BJ (cell line): ENCODE data around the gene PAXX. TPM values are rescaled to one million over a fixed set of nuclear protein-coding genes. Genes with fewer than 3 reads are reported as not detected.

Experiments used
- CTCF ChIA-PET: fragments of 350-600 bp; formaldehyde crosslinking; extraction: SDS; loops from one replicate; lab custom pipeline; 2021; ENCODE audit warnings: antibody characterized with exemption, inconsistent platforms; lab: Yijun Ruan, JAX
- POLR2A ChIA-PET: fragments of 300-600 bp; sonication (Branson Sonifier 250); formaldehyde crosslinking; extraction: SDS; loops from one replicate; lab custom pipeline; 2021; ENCODE audit warnings: antibody characterized with exemption; lab: Charles Lee
- DNase-seq: peaks from one replicate; pipeline ENCODE4 v3.0.0-alpha.2; 2011; ENCODE audit warnings: low read depth
- H3K27me3 ChIP-seq: 2 replicates; pipeline ENCODE4 v1.6.0; 2011; ENCODE audit warnings: low read length; ENCODE audit not compliant: control insufficient read depth, insufficient read depth
- H3K36me3 ChIP-seq: 2 replicates; pipeline ENCODE4 v1.5.1; 2011; ENCODE audit warnings: low read length; ENCODE audit not compliant: control insufficient read depth, insufficient read depth
- H3K4me3 ChIP-seq: 2 replicates; pipeline ENCODE4 v1.5.1; 2011; ENCODE audit warnings: low read depth, mild to moderate bottlenecking, control low read depth, low read length
- CTCF ChIP-seq: IDR thresholded peaks from 2 replicates; pipeline ENCODE4 v1.5.1; 2011; ENCODE audit warnings: low read depth, mild to moderate bottlenecking, control low read depth, inconsistent platforms, low read length, moderate library complexity; ENCODE audit not compliant: insufficient read depth
- polyA plus RNA-seq: library from polyadenylated mRNA; depleted of rRNA; stranded (reverse); fragments of >200 nt; gene quantifications from 2 replicates; pipeline ENCODE4 v1.2.3, GENCODE V29; 2011; rRNA removed

PAXX gene
- polyA plus RNA-seq, 1 experiment: 11.8 TPM

GRCh38 chr9:137042751-137043727 lies 50.8 kb downstream of the PAXX start:
- H3K4me3 ChIP-seq: no peak overlapping the region
- CTCF ChIA-PET: interaction anchor here (2.0 to 3.0 kb wide), 3 partner anchors 8 to 21 kb away, joined by 7 to 21 read pairs (median 14); partner anchors contain the start of gene ABCA2
- no peak for TF ChIP-seq CTCF
- peaks cover 16% of the 10 kb centered on the region for H3K36me3 ChIP-seq
- H3K27me3 ChIP-seq: peaks cover 2% of the 10 kb centered on the region; the same call in 1 of the 2 replicates
- no peak for DNase-seq
- POLR2A ChIA-PET: no interaction called here

Other genes with a start within 250 kb of the PAXX start
- gene LCN10, start 249.5 kb upstream of the PAXX start, polyA plus RNA-seq: not detected in 2 replicates
- not detected in 2 replicates for gene LCN6, start 243.9 kb upstream of the PAXX start, polyA plus RNA-seq
- gene LCN8, start 234.2 kb upstream of the PAXX start, polyA plus RNA-seq: not detected in 2 replicates
- gene LCN15, start 227.9 kb upstream of the PAXX start, polyA plus RNA-seq: not detected in 2 replicates
- 51.5 and 62.5 TPM in 2 replicates for gene TMEM141, start 201.1 kb upstream of the PAXX start, polyA plus RNA-seq
- gene CCDC183, start 196.1 kb upstream of the PAXX start, polyA plus RNA-seq: 0.20 and 0.33 TPM in 2 replicates
- gene RABL6, start 184.5 kb upstream of the PAXX start, polyA plus RNA-seq: 36.7 and 60.2 TPM in 2 replicates
- gene AJM1, start 149.9 kb upstream of the PAXX start, polyA plus RNA-seq: 0.86 and 1.0 TPM in 2 replicates
- 116 and 233 TPM in 2 replicates for gene PHPT1, start 143.0 kb upstream of the PAXX start, polyA plus RNA-seq
- 0.86 and 1.6 TPM in 2 replicates for gene MAMDC4, start 140.1 kb upstream of the PAXX start, polyA plus RNA-seq
- gene EDF1, start 126.1 kb upstream of the PAXX start, polyA plus RNA-seq: 513 and 672 TPM in 2 replicates
- gene TRAF2, start 105.9 kb upstream of the PAXX start, polyA plus RNA-seq: 9.6 and 13.6 TPM in 2 replicates
- 46.9 and 71.9 TPM in 2 replicates for gene FBXW5, start 47.7 kb upstream of the PAXX start, polyA plus RNA-seq
- gene C8G, start 47.2 kb upstream of the PAXX start, polyA plus RNA-seq: 0.48 and 0.60 TPM in 2 replicates
- 0.36 and 0.40 TPM in 2 replicates for gene LCN12, start 40.1 kb upstream of the PAXX start, polyA plus RNA-seq
- 0.31 and 0.58 TPM in 2 replicates for gene PTGDS, start 14.9 kb upstream of the PAXX start, polyA plus RNA-seq
- 0.01 and 0.06 TPM in 2 replicates for gene LCNL1, start 9.4 kb upstream of the PAXX start, polyA plus RNA-seq
- 3.9 and 4.0 TPM in 2 replicates for gene CLIC3, start 4.1 kb downstream of the PAXX start, polyA plus RNA-seq
- gene ABCA2, start 35.8 kb downstream of the PAXX start, polyA plus RNA-seq: 8.7 and 16.0 TPM in 2 replicates
- not detected in 2 replicates for gene FUT7, start 39.7 kb downstream of the PAXX start, polyA plus RNA-seq
- 21.8 and 31.9 TPM in 2 replicates for gene NPDC1, start 53.8 kb downstream of the PAXX start, polyA plus RNA-seq
- gene ENTPD2, start 61.6 kb downstream of the PAXX start, polyA plus RNA-seq: not detected in 2 replicates
- 5.1 and 8.6 TPM in 2 replicates for gene SAPCD2, start 78.1 kb downstream of the PAXX start, polyA plus RNA-seq
- gene UAP1L1, start 85.1 kb downstream of the PAXX start, polyA plus RNA-seq: 2.8 and 5.6 TPM in 2 replicates
- gene MAN1B1, start 94.6 kb downstream of the PAXX start, polyA plus RNA-seq: 53.0 and 80.0 TPM in 2 replicates
- gene DPP7, start 122.3 kb downstream of the PAXX start, polyA plus RNA-seq: 66.7 and 94.4 TPM in 2 replicates
- 0.04 and 0.10 TPM in 2 replicates for gene GRIN1, start 146.7 kb downstream of the PAXX start, polyA plus RNA-seq
- not detected in 2 replicates for gene LRRC26, start 177.6 kb downstream of the PAXX start, polyA plus RNA-seq
- gene TMEM210, start 179.6 kb downstream of the PAXX start, polyA plus RNA-seq: not detected in 2 replicates
- gene ANAPC2, start 196.1 kb downstream of the PAXX start, polyA plus RNA-seq: 14.6 and 25.5 TPM in 2 replicates
- gene SSNA1, start 196.3 kb downstream of the PAXX start, polyA plus RNA-seq: 53.8 and 81.4 TPM in 2 replicates
- 2.9 and 3.5 TPM in 2 replicates for gene TPRN, start 208.3 kb downstream of the PAXX start, polyA plus RNA-seq
- gene TMEM203, start 213.2 kb downstream of the PAXX start, polyA plus RNA-seq: 37.8 and 43.8 TPM in 2 replicates
- 4.4 and 7.1 TPM in 2 replicates for gene NDOR1, start 213.3 kb downstream of the PAXX start, polyA plus RNA-seq
- 0.26 and 0.39 TPM in 2 replicates for gene RNF208, start 229.8 kb downstream of the PAXX start, polyA plus RNA-seq
- gene CYSRT1, start 232.8 kb downstream of the PAXX start, polyA plus RNA-seq: 0.58 and 0.74 TPM in 2 replicates
- gene RNF224, start 235.1 kb downstream of the PAXX start, polyA plus RNA-seq: not detected in 2 replicates
- gene SLC34A3, start 238.5 kb downstream of the PAXX start, polyA plus RNA-seq: not detected in 2 replicates
- gene TUBB4B, start 248.9 kb downstream of the PAXX start, polyA plus RNA-seq: 263 and 385 TPM in 2 replicates